ENCODE results near the gene ZNRF1.

ZNRF1 gene

DNA sequence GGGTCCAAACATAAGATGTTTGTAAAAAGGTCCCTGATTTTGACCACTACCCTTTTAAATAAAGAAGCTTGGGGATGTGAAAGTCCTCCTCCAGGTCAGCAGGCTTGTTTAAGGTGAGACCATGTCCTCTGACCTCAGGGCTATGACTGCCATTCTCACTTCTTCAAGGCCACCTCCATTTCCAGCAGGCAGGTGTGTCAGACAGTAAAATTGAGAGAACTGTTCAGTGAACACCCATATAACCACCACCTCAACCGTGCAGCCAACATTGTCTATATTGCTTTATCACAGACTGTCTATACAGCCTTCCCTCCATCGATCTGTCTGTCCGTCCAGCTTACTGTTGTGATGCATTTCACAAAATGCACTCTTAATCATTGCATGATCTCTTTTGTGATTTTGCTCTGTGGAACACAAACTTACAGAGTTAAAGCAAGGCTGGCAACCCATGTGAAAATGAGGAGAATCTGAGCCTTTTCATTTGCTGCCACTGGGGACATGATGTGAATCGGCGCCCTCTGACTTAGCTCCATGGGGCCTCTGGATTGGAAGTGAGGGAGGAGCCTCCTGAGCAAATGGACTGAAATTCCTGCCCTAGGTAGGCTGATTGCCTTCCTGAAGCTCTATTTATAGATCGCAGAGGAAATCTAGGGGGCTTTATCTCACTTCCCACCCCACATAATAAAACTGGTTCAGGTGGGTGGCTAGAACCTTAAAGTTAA, 53.8 kb downstream of the ZNRF1 start:
- peaks cover 2% of the 10 kb centered on the region for H3K79me1 ChIP-seq (ENCODE audit: low read length)
- H2BK12ac ChIP-seq (ENCODE audit: low read length): no peak overlapping the region
- no peak for DNase-seq
- H3K27me3 ChIP-seq (ENCODE audit: insufficient read depth, low read length): no peaks in the 10 kb centered on the region
- H3K9ac ChIP-seq (ENCODE audit: low read length): no peak overlapping the region
- H3K23ac ChIP-seq (ENCODE audit: low read length): no peak overlapping the region
- no peaks in the 10 kb centered on the region for H3K36me3 ChIP-seq (ENCODE audit: control insufficient read depth in 1 of 2, insufficient read depth in 2 of 2, low read length in 2 of 2)
- H4K12ac ChIP-seq (ENCODE audit: low read depth, low read length): no peak overlapping the region
- no peak overlapping the region for H2AFZ ChIP-seq (ENCODE audit: insufficient read depth, low read length, poor library complexity)
- no peak overlapping the region for H3K4me3 ChIP-seq (ENCODE audit: low read depth, low read length)
- no peaks in the 10 kb centered on the region for H3K9me3 ChIP-seq (ENCODE audit: insufficient read depth, low read depth, low read length)
- no peak overlapping the region for H2BK5ac ChIP-seq (ENCODE audit: low read depth, low read length, poor library complexity)
- no peak overlapping the region for H3K18ac ChIP-seq (ENCODE audit: low read length)
- no peak overlapping the region for H3K4me2 ChIP-seq (ENCODE audit: low read length)
- H3K27ac ChIP-seq (ENCODE audit: low read depth, low read length): no peak overlapping the region
- no peak overlapping the region for H4K91ac ChIP-seq (ENCODE audit: low read depth, low read length)
- H3K4ac ChIP-seq (ENCODE audit: low read depth, low read length): peak overlapping the region; percentile 24
- no peak overlapping the region for H2BK120ac ChIP-seq (ENCODE audit: insufficient read depth, low read length, poor library complexity)
- H3K4me1 ChIP-seq (ENCODE audit: control insufficient read depth in 1 of 2, insufficient read depth in 2 of 2, low read length in 2 of 2): peaks cover 2 to 5% of the 10 kb centered on the region in 2 experiments
- H4K8ac ChIP-seq (ENCODE audit: low read depth, low read length): no peak overlapping the region
- peaks cover 5% of the 10 kb centered on the region for H3K79me2 ChIP-seq (ENCODE audit: control insufficient read depth, insufficient read depth, low read length, poor library complexity)
- no peak overlapping the region for H2AK5ac ChIP-seq (ENCODE audit: low read length)
- WGBS (ENCODE audit: extremely low coverage, insufficient coverage, insufficient read length): no CpG with 5 or more reads among the region's 6 CpGs
- no peak overlapping the region for H3K14ac ChIP-seq (ENCODE audit: low read length)

DNA sequence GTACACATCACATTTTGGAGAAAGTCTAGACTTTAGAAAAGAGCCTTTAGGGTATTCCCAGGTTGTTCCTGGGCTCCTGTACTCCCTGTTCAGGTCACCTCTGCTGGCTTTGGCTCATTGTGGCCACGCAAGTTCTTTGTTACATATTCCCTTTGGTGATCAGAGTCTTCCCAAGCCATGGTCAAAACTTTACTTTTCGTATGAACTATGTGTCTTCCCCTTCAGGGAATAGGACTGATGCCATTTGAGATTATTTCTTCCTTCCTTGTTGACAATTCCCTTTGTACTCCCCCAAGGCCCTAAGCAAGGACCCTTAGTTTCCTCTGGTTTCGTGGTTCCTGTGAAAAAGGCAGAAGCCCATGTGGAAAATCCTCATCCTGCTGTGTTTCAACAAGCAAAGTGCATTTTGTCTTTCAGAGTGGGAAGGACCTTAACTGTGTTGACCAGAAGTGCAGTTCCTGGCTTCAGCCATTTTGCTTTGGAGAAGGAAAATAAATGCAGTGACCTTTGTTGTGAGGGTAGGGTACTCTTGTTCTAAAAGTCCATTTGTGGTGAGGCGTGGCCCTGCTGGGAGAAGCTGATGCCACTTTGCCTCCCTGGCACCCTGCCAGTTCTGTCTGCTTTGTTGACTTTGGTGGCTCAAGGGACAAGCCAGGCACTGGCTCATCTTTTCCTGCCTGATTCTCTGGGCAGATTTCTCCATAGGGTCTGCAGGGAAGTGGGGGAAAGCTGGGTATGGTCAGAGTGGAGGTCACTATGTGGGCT, 55.1 kb downstream of the ZNRF1 start:
- Histone ChIP-seq H2BK120ac (ENCODE audit: insufficient read depth, low read length, poor library complexity) (no peak overlapping the region), H3K36me3 (ENCODE audit: control insufficient read depth in 1 of 2, insufficient read depth in 2 of 2, low read length in 2 of 2) (no peaks in the 10 kb centered on the region), H4K12ac (ENCODE audit: low read depth, low read length) (no peak overlapping the region), H3K4me3 (ENCODE audit: low read depth, low read length) (no peak overlapping the region), H3K4ac (ENCODE audit: low read depth, low read length) (peak overlapping the region; percentile 37), H3K27ac (ENCODE audit: low read depth, low read length) (no peak overlapping the region), H4K91ac (ENCODE audit: low read depth, low read length) (no peak overlapping the region), H3K79me2 (ENCODE audit: control insufficient read depth, insufficient read depth, low read length, poor library complexity) (peaks cover 6% of the 10 kb centered on the region), H3K23ac (ENCODE audit: low read length) (no peak overlapping the region), H3K9ac (ENCODE audit: low read length) (no peak overlapping the region), H3K14ac (ENCODE audit: low read length) (no peak overlapping the region), H2AK5ac (ENCODE audit: low read length) (no peak overlapping the region), H2BK12ac (ENCODE audit: low read length) (no peak overlapping the region), H3K4me1 (ENCODE audit: control insufficient read depth in 1 of 2, insufficient read depth in 2 of 2, low read length in 2 of 2) (peaks cover 2 to 5% of the 10 kb centered on the region in 2 experiments), H3K79me1 (ENCODE audit: low read length) (peaks cover 2% of the 10 kb centered on the region), H3K9me3 (ENCODE audit: insufficient read depth, low read depth, low read length) (no peaks in the 10 kb centered on the region), H3K18ac (ENCODE audit: low read length) (peak overlapping the region; percentile 58), H2BK5ac (ENCODE audit: low read depth, low read length, poor library complexity) (no peak overlapping the region), H3K4me2 (ENCODE audit: low read length) (no peak overlapping the region), H2AFZ (ENCODE audit: insufficient read depth, low read length, poor library complexity) (peak overlapping the region; percentile 30), H4K8ac (ENCODE audit: low read depth, low read length) (no peak overlapping the region), H3K27me3 (ENCODE audit: insufficient read depth, low read length) (no peaks in the 10 kb centered on the region)
- DNase-seq: no peak
- no CpG with 5 or more reads among the region's 4 CpGs for WGBS (ENCODE audit: extremely low coverage, insufficient coverage, insufficient read length)

DNA sequence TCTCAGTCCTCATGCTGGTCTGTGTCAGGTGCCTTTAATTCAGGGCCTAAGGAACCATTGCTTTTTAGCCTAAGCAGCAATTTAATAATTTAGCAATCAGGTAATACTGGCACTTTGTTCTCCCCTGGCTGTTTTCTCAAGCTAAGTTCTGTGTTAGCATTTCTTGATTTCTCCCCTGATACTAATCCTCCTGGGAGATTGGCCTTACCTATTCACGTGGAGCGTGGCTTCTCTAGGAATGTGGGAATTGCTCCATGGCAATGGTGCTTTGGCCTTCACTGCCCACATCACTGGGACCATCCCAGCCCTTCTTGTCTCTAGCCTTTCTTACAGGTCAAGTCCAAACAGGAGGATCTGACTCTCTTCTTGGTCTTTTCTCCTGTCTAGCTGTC, 55.7 kb downstream of the ZNRF1 start:
- H2BK5ac ChIP-seq (ENCODE audit: low read depth, low read length, poor library complexity): no peak overlapping the region
- no peaks in the 10 kb centered on the region for H3K27me3 ChIP-seq (ENCODE audit: insufficient read depth, low read length)
- H3K14ac ChIP-seq (ENCODE audit: low read length): no peak overlapping the region
- H3K27ac ChIP-seq (ENCODE audit: low read depth, low read length): no peak overlapping the region
- H4K8ac ChIP-seq (ENCODE audit: low read depth, low read length): no peak overlapping the region
- H3K4me2 ChIP-seq (ENCODE audit: low read length): no peak overlapping the region
- WGBS (ENCODE audit: extremely low coverage, insufficient coverage, insufficient read length): no CpG with 5 or more reads among the region's 2 CpGs
- no peaks in the 10 kb centered on the region for H3K36me3 ChIP-seq (ENCODE audit: control insufficient read depth in 1 of 2, insufficient read depth in 2 of 2, low read length in 2 of 2)
- no peak overlapping the region for H2BK12ac ChIP-seq (ENCODE audit: low read length)
- no peaks in the 10 kb centered on the region for H3K9me3 ChIP-seq (ENCODE audit: insufficient read depth, low read depth, low read length)
- no peak for DNase-seq
- H2AFZ ChIP-seq (ENCODE audit: insufficient read depth, low read length, poor library complexity): peak overlapping the region; percentile 30
- no peak overlapping the region for H3K23ac ChIP-seq (ENCODE audit: low read length)
- peak overlapping the region; percentile 58 for H3K18ac ChIP-seq (ENCODE audit: low read length)
- H4K91ac ChIP-seq (ENCODE audit: low read depth, low read length): no peak overlapping the region
- peaks cover 6% of the 10 kb centered on the region for H3K79me2 ChIP-seq (ENCODE audit: control insufficient read depth, insufficient read depth, low read length, poor library complexity)
- no peak overlapping the region for H4K12ac ChIP-seq (ENCODE audit: low read depth, low read length)
- H3K79me1 ChIP-seq (ENCODE audit: low read length): peaks cover 2% of the 10 kb centered on the region
- H3K4me3 ChIP-seq (ENCODE audit: low read depth, low read length): no peak overlapping the region
- no peak overlapping the region for H3K9ac ChIP-seq (ENCODE audit: low read length)
- H2AK5ac ChIP-seq (ENCODE audit: low read length): no peak overlapping the region
- no peak overlapping the region for H2BK120ac ChIP-seq (ENCODE audit: insufficient read depth, low read length, poor library complexity)
- no peak overlapping the region for H3K4ac ChIP-seq (ENCODE audit: low read depth, low read length)
- peaks cover 2 to 5% of the 10 kb centered on the region in 2 experiments for H3K4me1 ChIP-seq (ENCODE audit: control insufficient read depth in 1 of 2, insufficient read depth in 2 of 2, low read length in 2 of 2)

DNA sequence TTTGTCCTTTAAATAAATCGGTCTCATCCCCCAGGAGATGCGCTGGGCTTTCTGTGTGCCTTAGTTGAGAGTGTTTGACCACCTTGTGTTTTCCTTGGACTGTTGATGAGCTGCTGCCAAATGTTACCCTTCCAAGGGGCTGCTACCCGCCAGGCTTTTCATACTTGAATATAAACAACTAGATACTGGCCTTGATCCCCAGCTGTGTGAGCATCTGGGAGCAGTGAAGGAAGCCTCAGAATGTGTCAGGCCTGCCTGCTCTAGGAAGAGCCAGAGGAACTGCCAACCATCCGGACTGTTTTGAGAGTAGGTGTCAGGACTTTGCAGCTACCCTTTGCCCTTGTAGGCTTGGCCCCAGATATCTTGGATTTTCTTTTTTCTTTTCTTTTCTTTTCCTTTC, 60.0 kb downstream of the ZNRF1 start:
- H4K12ac ChIP-seq (ENCODE audit: low read depth, low read length): no peak overlapping the region
- no peaks in the 10 kb centered on the region for H3K9me3 ChIP-seq (ENCODE audit: insufficient read depth, low read depth, low read length)
- no peak for DNase-seq
- no peak overlapping the region for H3K4me3 ChIP-seq (ENCODE audit: low read depth, low read length)
- H2AK5ac ChIP-seq (ENCODE audit: low read length): no peak overlapping the region
- H3K4ac ChIP-seq (ENCODE audit: low read depth, low read length): peak overlapping the region; percentile 1
- H2AFZ ChIP-seq (ENCODE audit: insufficient read depth, low read length, poor library complexity): peak overlapping the region; percentile 64
- no CpG with 5 or more reads among the region's 4 CpGs for WGBS (ENCODE audit: extremely low coverage, insufficient coverage, insufficient read length)
- peaks cover 16 to 20% of the 10 kb centered on the region in 2 experiments for H3K4me1 ChIP-seq (ENCODE audit: control insufficient read depth in 1 of 2, insufficient read depth in 2 of 2, low read length in 2 of 2)
- H3K36me3 ChIP-seq (ENCODE audit: control insufficient read depth in 1 of 2, insufficient read depth in 2 of 2, low read length in 2 of 2): no peaks in the 10 kb centered on the region
- H3K79me2 ChIP-seq (ENCODE audit: control insufficient read depth, insufficient read depth, low read length, poor library complexity): peaks cover 13% of the 10 kb centered on the region
- peak overlapping the region; percentile 49 for H2BK120ac ChIP-seq (ENCODE audit: insufficient read depth, low read length, poor library complexity)
- H3K9ac ChIP-seq (ENCODE audit: low read length): no peak overlapping the region
- H3K23ac ChIP-seq (ENCODE audit: low read length): no peak overlapping the region
- no peaks in the 10 kb centered on the region for H3K27me3 ChIP-seq (ENCODE audit: insufficient read depth, low read length)
- peak overlapping the region; percentile 5 for H4K91ac ChIP-seq (ENCODE audit: low read depth, low read length)
- no peak overlapping the region for H3K4me2 ChIP-seq (ENCODE audit: low read length)
- peak overlapping the region; percentile 62 for H2BK12ac ChIP-seq (ENCODE audit: low read length)
- no peak overlapping the region for H3K14ac ChIP-seq (ENCODE audit: low read length)
- no peak overlapping the region for H4K8ac ChIP-seq (ENCODE audit: low read depth, low read length)
- peak overlapping the region; percentile 42 for H2BK5ac ChIP-seq (ENCODE audit: low read depth, low read length, poor library complexity)
- H3K18ac ChIP-seq (ENCODE audit: low read length): no peak overlapping the region
- peaks cover 14% of the 10 kb centered on the region for H3K79me1 ChIP-seq (ENCODE audit: low read length)
- peak overlapping the region; percentile 19 for H3K27ac ChIP-seq (ENCODE audit: low read depth, low read length)
